Endothelial cell of umbilical vein (primary cell): Measurements from ENCODE around the gene ERBB4. TPM values are rescaled to one million over a fixed set of nuclear protein-coding genes. Genes with fewer than 3 reads are reported as not detected.

ENCODE experiments used
- BruUV-seq: library from RNA; stranded (reverse); fragments of 400-500 nt; replicated peaks from 2 replicates; lab custom pipeline; 2021; lab: Mats Ljungman, UMichigan
- CTCF ChIA-PET: fragments of 300-600, 350-600 bp; sonication (Branson Sonifier 250); formaldehyde crosslinking; loops from one replicate; lab custom pipeline; 2021; ENCODE audit warnings: antibody characterized with exemption, inconsistent platforms; lab: Charles Lee
- POLR2A ChIA-PET: fragments of 300-600, 350-600 bp; sonication (Branson Sonifier 250); formaldehyde crosslinking; loops from one replicate; lab custom pipeline; 2021; ENCODE audit warnings: antibody characterized with exemption, inconsistent platforms; lab: Charles Lee
- DNase-seq: peaks from one replicate; pipeline ENCODE4 v3.0.0-alpha.2; 2011; ENCODE audit warnings: low read depth, low spot score
- FAIRE-seq: peaks from 2 replicates; lab custom pipeline; 2011; peaks lifted over from hg19 to GRCh38; lab: Jason Lieb, UNC
- H2AFZ ChIP-seq: 2 replicates; pipeline ENCODE4 v1.6.0; 2012; ENCODE audit warnings: low read depth, low read length, control low read depth, inconsistent platforms
- H3K27ac ChIP-seq: 2 replicates; pipeline ENCODE4 v1.5.1; 2011; ENCODE audit warnings: low read depth, mild to moderate bottlenecking, control low read depth, low read length, moderate library complexity; ENCODE audit not compliant: insufficient read depth
- H3K27me3 ChIP-seq, 2 experiments: 2 replicates each; pipeline versions ENCODE4 v1.6.0 to v1.6.1; 2011; ENCODE audit warnings: low read length in 2 of 2, mixed read lengths in 1 of 2; ENCODE audit not compliant: control insufficient read depth in 2 of 2, insufficient read depth in 2 of 2
- H3K36me3 ChIP-seq, 2 experiments: 2 replicates in 1 of 2; 3 replicates in 1 of 2; pipeline ENCODE4 v1.5.1; 2011; ENCODE audit warnings: low read length in 2 of 2, mild to moderate bottlenecking in 1 of 2, moderate library complexity in 1 of 2; ENCODE audit not compliant: control insufficient read depth in 2 of 2, insufficient read depth in 2 of 2; ENCODE audit errors: extremely low read depth in 1 of 2
- H3K4me1 ChIP-seq: 3 replicates; pipeline ENCODE4 v1.5.1; 2011; ENCODE audit warnings: mild to moderate bottlenecking, low read length; ENCODE audit not compliant: control insufficient read depth, insufficient read depth; ENCODE audit errors: extremely low read depth
- H3K4me2 ChIP-seq: 2 replicates; pipeline ENCODE4 v1.6.1; 2011; ENCODE audit warnings: low read length, control low read depth, mixed read lengths; ENCODE audit not compliant: insufficient read depth
- H3K4me3 ChIP-seq, 3 experiments: fragments of 200-600 bp in 1 of 3; sonication (generic), shearing (Covaris generic) in 1 of 3; replicated peaks in 1 of 3; 2 replicates each; pipeline ENCODE4 v1.5.1; 2011 to 2016; ENCODE audit warnings: control low read depth in 3 of 3, low read length in 3 of 3, mild to moderate bottlenecking in 2 of 3, inconsistent platforms in 1 of 3, low read depth in 1 of 3, moderate library complexity in 1 of 3; ENCODE audit not compliant: insufficient read depth in 1 of 3
- H3K79me2 ChIP-seq: 2 replicates; pipeline ENCODE4 v1.6.0; 2012; ENCODE audit warnings: low read length, inconsistent platforms; ENCODE audit not compliant: control insufficient read depth, insufficient read depth
- H3K9ac ChIP-seq: replicated peaks from 2 replicates; pipeline ENCODE3; 2011; ENCODE audit warnings: low read length, control low read depth; ENCODE audit not compliant: insufficient read depth; ENCODE audit errors: extremely low read depth
- H3K9me1 ChIP-seq: replicated peaks from 3 replicates; pipeline ENCODE4 v1.6.0; 2011; ENCODE audit warnings: mild to moderate bottlenecking, low read length; ENCODE audit not compliant: control insufficient read depth, insufficient read depth; ENCODE audit errors: extremely low read depth
- H3K9me3 ChIP-seq: replicated peaks from 2 replicates; pipeline ENCODE4 v1.5.1; 2012; ENCODE audit warnings: low read length, inconsistent platforms; ENCODE audit not compliant: control insufficient read depth, insufficient read depth
- H4K20me1 ChIP-seq: replicated peaks from 2 replicates; pipeline ENCODE3; 2011; ENCODE audit warnings: mild to moderate bottlenecking, low read length; ENCODE audit not compliant: control insufficient read depth, insufficient read depth; ENCODE audit errors: extremely low read depth
- EZH2 ChIP-seq: IDR thresholded peaks from 2 replicates; pipeline ENCODE4 v1.6.1; 2012; ENCODE audit warnings: borderline replicate concordance, low read depth, mild to moderate bottlenecking, moderate library complexity, low read length, inconsistent platforms; ENCODE audit not compliant: severe bottlenecking
- GATA2 ChIP-seq: IDR thresholded peaks from 2 replicates; pipeline ENCODE4 v1.7.0; 2011; ENCODE audit warnings: low read depth, mild to moderate bottlenecking, moderate library complexity, mixed read lengths, low read length; ENCODE audit not compliant: insufficient read length, insufficient read depth
- MYC ChIP-seq: IDR thresholded peaks from one replicate; pipeline ENCODE4 v1.6.1; 2011; ENCODE audit warnings: mild to moderate bottlenecking, low read depth, low read length
- POLR2A ChIP-seq: IDR thresholded peaks from 2 replicates; pipeline ENCODE4 v1.6.1; 2012; ENCODE audit warnings: low read depth, mild to moderate bottlenecking, control low read depth, low read length
- dilution Hi-C: fragments of 300-500 bp; cut with MboI; formaldehyde crosslinking; loops from one replicate; pipeline ENCODE4 v1.15.0; 2019; ENCODE audit warnings: low sequenced_read_pairs; ENCODE audit not compliant: extremely low pct_ligation_motif_present
- intact Hi-C: fragments of 100-400 bp; cut with micrococcal nuclease; formaldehyde crosslinking; loops from one replicate; pipeline ENCODE4 v1.10.0; 2022
- polyA plus RNA-seq, 4 experiments: library from polyadenylated mRNA; depleted of rRNA in 3 of 4; stranded (reverse) in 3 of 4; unstranded in 1 of 4; fragments of >200 nt; gene quantifications; 2 replicates each; pipeline versions ENCODE4 v1.2.1 to v1.2.3, GENCODE V29; 2011 to 2012; ENCODE audit warnings: missing spikeins in 1 of 4
- total RNA-seq: library from RNA; stranded (reverse); gene quantifications from 2 replicates; pipeline ENCODE4 v1.2.3, GENCODE V29; 2021
- TF ChIP-seq, protein P1 (sequence below), 2 donors: IDR thresholded peaks; 1 replicate in 1 of 2; 2 replicates in 1 of 2; pipeline ENCODE4 v1.5.1; 2011; ENCODE audit warnings: low read length in 2 of 2, mild to moderate bottlenecking in 2 of 2, moderate library complexity in 2 of 2, control low read depth in 1 of 2, inconsistent platforms in 1 of 2, low read depth in 1 of 2; ENCODE audit not compliant: insufficient read depth in 1 of 2; ENCODE audit errors: extremely low read depth in 1 of 2
- TF ChIP-seq, protein P2 (sequence below): IDR thresholded peaks from 2 replicates; pipeline ENCODE4 v1.6.1; 2011; ENCODE audit not compliant: insufficient read depth, insufficient read length

Gene ERBB4
- total and polyA plus RNA-seq, 2 donors (not counting 3 experiments of a cell fraction or from before 2014, with no cell fraction given): 0.01 to 0.27 TPM

DNA sequence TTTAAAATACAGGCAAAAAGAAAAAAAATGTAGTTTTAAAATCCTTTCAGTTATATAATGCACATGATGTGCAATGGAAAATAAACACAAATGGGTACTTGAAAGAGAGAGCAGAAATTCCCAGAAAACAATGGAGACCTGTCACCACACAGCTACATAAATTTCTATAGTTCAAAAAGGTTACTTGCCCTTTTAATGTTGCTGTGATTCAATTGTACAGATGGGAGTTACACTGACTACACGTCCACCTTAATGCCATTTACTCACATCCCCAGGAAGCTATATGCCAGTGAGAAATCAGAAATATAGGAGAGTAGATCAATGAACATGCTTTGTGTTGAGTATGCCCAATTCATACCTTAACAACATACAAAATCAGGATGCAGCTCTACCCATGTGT, 269.6 kb downstream of the ERBB4 start:
- no peaks in the 10 kb centered on the region for H3K4me1 ChIP-seq
- no peak overlapping the region for H3K4me2 ChIP-seq
- dilution Hi-C loops: no loop called here
- H3K27me3 ChIP-seq: no peaks in the 10 kb centered on the region
- FAIRE-seq (no peak), DNase-seq (no peak)
- no peak overlapping the region for H2AFZ ChIP-seq
- H3K79me2 ChIP-seq: no peaks in the 10 kb centered on the region
- H4K20me1 ChIP-seq: no peaks in the 10 kb centered on the region
- intact Hi-C loops: no loop called here
- H3K27ac ChIP-seq: no peak overlapping the region
- TF ChIP-seq, protein P1, sequence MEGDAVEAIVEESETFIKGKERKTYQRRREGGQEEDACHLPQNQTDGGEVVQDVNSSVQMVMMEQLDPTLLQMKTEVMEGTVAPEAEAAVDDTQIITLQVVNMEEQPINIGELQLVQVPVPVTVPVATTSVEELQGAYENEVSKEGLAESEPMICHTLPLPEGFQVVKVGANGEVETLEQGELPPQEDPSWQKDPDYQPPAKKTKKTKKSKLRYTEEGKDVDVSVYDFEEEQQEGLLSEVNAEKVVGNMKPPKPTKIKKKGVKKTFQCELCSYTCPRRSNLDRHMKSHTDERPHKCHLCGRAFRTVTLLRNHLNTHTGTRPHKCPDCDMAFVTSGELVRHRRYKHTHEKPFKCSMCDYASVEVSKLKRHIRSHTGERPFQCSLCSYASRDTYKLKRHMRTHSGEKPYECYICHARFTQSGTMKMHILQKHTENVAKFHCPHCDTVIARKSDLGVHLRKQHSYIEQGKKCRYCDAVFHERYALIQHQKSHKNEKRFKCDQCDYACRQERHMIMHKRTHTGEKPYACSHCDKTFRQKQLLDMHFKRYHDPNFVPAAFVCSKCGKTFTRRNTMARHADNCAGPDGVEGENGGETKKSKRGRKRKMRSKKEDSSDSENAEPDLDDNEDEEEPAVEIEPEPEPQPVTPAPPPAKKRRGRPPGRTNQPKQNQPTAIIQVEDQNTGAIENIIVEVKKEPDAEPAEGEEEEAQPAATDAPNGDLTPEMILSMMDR (IDR thresholded peaks at IDR 0.05; ENCODE audit: extremely low read depth in 1 of 2, insufficient read depth in 1 of 2, low read depth in 1 of 2, low read length in 2 of 2): no peak
- TF ChIP-seq POLR2A (no peak), GATA2 (no peak), EZH2 (no peak), MYC (no peak)
- TF ChIP-seq, protein P2, sequence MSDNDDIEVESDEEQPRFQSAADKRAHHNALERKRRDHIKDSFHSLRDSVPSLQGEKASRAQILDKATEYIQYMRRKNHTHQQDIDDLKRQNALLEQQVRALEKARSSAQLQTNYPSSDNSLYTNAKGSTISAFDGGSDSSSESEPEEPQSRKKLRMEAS: no peak
- no peaks in the 10 kb centered on the region for H3K36me3 ChIP-seq
- no peak overlapping the region for H3K9ac ChIP-seq
- POLR2A ChIA-PET: no interaction called here
- H3K9me1 ChIP-seq: no peaks in the 10 kb centered on the region
- BruUV-seq: no TSS peak
- CTCF ChIA-PET: interaction anchor here (0.8 to 1.9 kb wide), 3 partner anchors 8 to 19 kb away, joined by 3 to 8 read pairs (median 3); no protein-coding TSS in a partner anchor
- H3K4me3 ChIP-seq: no peak overlapping the region
- H3K9me3 ChIP-seq: no peaks in the 10 kb centered on the region
